DMS53 treated with DMSO at 0.1 percent for 48 hours (cell line): ENCODE results near the gene ADAM10.

Experiments used
- DNase-seq: peaks from one replicate; lab custom pipeline; 2025; ENCODE audit not compliant: unreplicated experiment; lab: John Stamatoyannopoulos, UW

ADAM10 gene

GRCh38 chr15:58541410-58542087, 208.0 kb downstream of the ADAM10 start:
- no peak for DNase-seq

GRCh38 chr15:58539548-58539947, 210.0 kb downstream of the ADAM10 start:
- DNase-seq = no peak

- no peak for DNase-seq
These were observed 210.6 kb downstream of the ADAM10 start for GRCh38 chr15:58538901-58539300.
